Epithelial cell of esophagus (primary cell): ENCODE measurements around the gene BMS1.
"Not testable (repeated sequence)": the region's sequence is repeated elsewhere in the genome, so short reads cannot be mapped to it uniquely, and the experiment has no call there.

Source experiments
- DNase-seq: peaks from one replicate; pipeline ENCODE4 v3.0.0; 2010; ENCODE audit warnings: low read depth
- H3K4me3 ChIP-seq: 2 replicates; pipeline ENCODE4 v1.5.1; 2011; ENCODE audit warnings: mild to moderate bottlenecking, low read length, control low read depth
- TF ChIP-seq, protein P1 (sequence below): IDR thresholded peaks from 2 replicates; pipeline ENCODE4 v1.5.1; 2011; ENCODE audit warnings: low read depth, mild to moderate bottlenecking, low read length, control low read depth, inconsistent platforms; ENCODE audit not compliant: insufficient read depth; ENCODE audit errors: missing control alignments

The BMS1 gene

GRCh38 chr10:42782446-42783180, at the start of gene BMS1:
Gene BMS1 (plus strand): TSS chr10:42782795. CDS start chr10:42784395, 1,600 bp downstream.
- peak within 1 kb of the TSS; percentile 84 for H3K4me3 ChIP-seq
- peak; percentile 96 for DNase-seq
- TF ChIP-seq, protein P1, sequence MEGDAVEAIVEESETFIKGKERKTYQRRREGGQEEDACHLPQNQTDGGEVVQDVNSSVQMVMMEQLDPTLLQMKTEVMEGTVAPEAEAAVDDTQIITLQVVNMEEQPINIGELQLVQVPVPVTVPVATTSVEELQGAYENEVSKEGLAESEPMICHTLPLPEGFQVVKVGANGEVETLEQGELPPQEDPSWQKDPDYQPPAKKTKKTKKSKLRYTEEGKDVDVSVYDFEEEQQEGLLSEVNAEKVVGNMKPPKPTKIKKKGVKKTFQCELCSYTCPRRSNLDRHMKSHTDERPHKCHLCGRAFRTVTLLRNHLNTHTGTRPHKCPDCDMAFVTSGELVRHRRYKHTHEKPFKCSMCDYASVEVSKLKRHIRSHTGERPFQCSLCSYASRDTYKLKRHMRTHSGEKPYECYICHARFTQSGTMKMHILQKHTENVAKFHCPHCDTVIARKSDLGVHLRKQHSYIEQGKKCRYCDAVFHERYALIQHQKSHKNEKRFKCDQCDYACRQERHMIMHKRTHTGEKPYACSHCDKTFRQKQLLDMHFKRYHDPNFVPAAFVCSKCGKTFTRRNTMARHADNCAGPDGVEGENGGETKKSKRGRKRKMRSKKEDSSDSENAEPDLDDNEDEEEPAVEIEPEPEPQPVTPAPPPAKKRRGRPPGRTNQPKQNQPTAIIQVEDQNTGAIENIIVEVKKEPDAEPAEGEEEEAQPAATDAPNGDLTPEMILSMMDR = no peak

DNA sequence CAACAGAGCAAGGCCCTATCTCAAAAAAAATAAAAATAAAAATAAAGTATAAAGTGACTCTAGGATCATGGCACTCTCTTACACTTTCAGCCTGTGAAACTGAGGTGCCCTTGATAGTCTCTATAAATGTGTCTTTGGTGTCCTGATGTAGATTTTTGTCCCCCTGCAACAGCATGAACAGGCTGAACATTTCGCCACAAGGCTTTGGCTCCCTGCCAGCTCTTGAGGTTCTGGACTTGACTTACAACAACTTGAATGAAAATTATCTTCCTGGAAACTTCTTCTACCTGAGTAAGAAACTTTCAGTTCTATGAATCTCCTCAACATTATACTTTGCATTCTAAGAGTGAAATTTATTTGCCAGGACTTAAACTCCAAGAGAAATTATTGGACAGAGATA, 48.1 kb upstream of the BMS1 start:
- TF ChIP-seq, protein P1 = no peak

DNA sequence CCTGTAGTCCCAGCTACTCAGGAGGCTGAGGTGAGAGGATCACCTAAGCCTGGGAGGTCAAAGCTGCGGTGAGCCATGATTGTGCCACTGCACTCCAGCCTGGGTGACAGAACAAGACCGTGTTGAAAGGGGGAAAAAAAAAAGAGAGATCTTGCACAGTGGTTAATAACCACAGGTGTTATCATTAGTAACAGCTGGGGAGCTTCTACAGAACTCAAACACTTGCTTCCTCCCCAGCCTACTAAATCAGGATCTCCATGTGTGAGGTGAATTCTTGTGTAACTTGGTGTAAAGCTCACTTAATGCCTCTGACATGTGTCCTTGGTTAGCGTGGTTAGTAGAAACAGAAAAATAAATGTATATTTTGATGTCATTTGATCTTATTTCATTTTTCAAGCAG, 43.9 kb upstream of the BMS1 start:
- TF ChIP-seq, protein P1 = no peak
- H3K4me3 ChIP-seq = no peak overlapping the region
- DNase-seq = no peak

More for the DNA sequence above, 48.1 kb upstream of the BMS1 start:
- H3K4me3 ChIP-seq = no peak overlapping the region
- peak; percentile 14 for DNase-seq

- not testable (repeated sequence) for H3K4me3 ChIP-seq, DNase-seq
Observed at GRCh38 chr10:42741536-42741935, 41.1 kb upstream of the BMS1 start.

DNA sequence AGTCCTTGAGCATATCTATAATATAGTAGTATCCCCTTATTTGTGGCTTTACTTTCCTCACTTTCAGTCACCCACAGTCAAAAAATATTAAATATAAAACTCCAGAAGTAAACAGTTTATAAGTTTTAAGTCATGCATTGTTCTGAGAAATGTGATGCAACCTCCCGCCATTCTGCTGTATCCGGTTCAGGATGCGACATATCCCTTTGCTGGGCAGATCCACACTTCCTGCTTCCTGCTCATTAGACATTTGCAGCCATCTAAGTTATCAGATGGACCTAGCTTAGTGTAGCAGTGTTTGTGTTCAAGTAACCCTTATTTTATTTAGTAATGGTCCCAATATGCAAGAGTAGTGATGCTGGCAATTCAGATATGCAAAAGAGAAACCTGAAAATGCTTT, 38.9 kb upstream of the BMS1 start:
- DNase-seq = no peak
- H3K4me3 ChIP-seq = no peak overlapping the region
- TF ChIP-seq, protein P1 = no peak

- DNase-seq = no peak
- H3K4me3 ChIP-seq = no peak overlapping the region
- TF ChIP-seq, protein P1 = no peak
Observed at GRCh38 chr10:42744134-42744701, 38.4 kb upstream of the BMS1 start.

GRCh38 chr10:42753126-42753506, 29.5 kb upstream of the BMS1 start:
- H3K4me3 ChIP-seq = peak overlapping the region; percentile 45
- DNase-seq = peak; percentile 78

More at GRCh38 chr10:42753126-42753506, 29.5 kb upstream of the BMS1 start:
- TF ChIP-seq, protein P1 = peak; percentile 74
